Esophagus (tissue), 2 donors: ENCODE measurements around the gene CLCN6. TPM values are rescaled to one million over a fixed set of nuclear protein-coding genes. Genes with fewer than 3 reads are reported as not detected.

Source experiments
- H3K27ac ChIP-seq, 2 donors: one replicate each; pipeline ENCODE4 v1.5.1; 2013; ENCODE audit warnings: low read depth in 2 of 2, mild to moderate bottlenecking in 2 of 2, inconsistent platforms in 1 of 2, low read length in 1 of 2, moderate library complexity in 1 of 2
- H3K27me3 ChIP-seq, 2 donors: one replicate each; pipeline ENCODE4 v1.6.1; 2013; ENCODE audit warnings: low read length in 2 of 2, control low read depth in 1 of 2, mild to moderate bottlenecking in 1 of 2; ENCODE audit not compliant: insufficient read depth in 2 of 2, control insufficient read depth in 1 of 2
- H3K36me3 ChIP-seq, 2 donors: one replicate each; pipeline ENCODE4 v1.6.1; 2013; ENCODE audit warnings: low read length in 1 of 2; ENCODE audit not compliant: control insufficient read depth in 2 of 2, insufficient read depth in 2 of 2
- H3K4me1 ChIP-seq, 2 donors: one replicate each; pipeline ENCODE4 v1.6.1; 2013; ENCODE audit warnings: low read length in 1 of 2; ENCODE audit not compliant: control insufficient read depth in 2 of 2, insufficient read depth in 2 of 2
- H3K4me3 ChIP-seq, 2 donors: one replicate each; pipeline ENCODE4 v1.5.1; 2013; ENCODE audit warnings: low read length in 2 of 2, mild to moderate bottlenecking in 2 of 2, low read depth in 1 of 2, moderate library complexity in 1 of 2
- H3K9me3 ChIP-seq, 2 donors: one replicate each; pipeline ENCODE4 v1.6.1; 2013; ENCODE audit warnings: mild to moderate bottlenecking in 2 of 2, low read depth in 1 of 2, low read length in 1 of 2, moderate library complexity in 1 of 2; ENCODE audit not compliant: control insufficient read depth in 2 of 2, insufficient read depth in 1 of 2
- WGBS, 2 donors: extraction: QIAGEN DNeasy Blood & Tissue Kit; methylation state at CpG; one replicate each; pipeline ENCODE4 v1.1.7; 2013; 5-methylcytosine and 5-hydroxymethylcytosine counted together
- polyA plus RNA-seq, 2 donors: library from polyadenylated mRNA; stranded (reverse); fragments of 200-250 nt; gene quantifications; one replicate each; pipeline ENCODE4 v1.2.3, GENCODE V29; 2013
- donor health status: healthy with polysubstance abuse.
- donor health status: Bipolar disorder and iron deficiency.

CLCN6 gene
- polyA plus RNA-seq, 2 donors: 4.9 to 9.1 TPM

DNA sequence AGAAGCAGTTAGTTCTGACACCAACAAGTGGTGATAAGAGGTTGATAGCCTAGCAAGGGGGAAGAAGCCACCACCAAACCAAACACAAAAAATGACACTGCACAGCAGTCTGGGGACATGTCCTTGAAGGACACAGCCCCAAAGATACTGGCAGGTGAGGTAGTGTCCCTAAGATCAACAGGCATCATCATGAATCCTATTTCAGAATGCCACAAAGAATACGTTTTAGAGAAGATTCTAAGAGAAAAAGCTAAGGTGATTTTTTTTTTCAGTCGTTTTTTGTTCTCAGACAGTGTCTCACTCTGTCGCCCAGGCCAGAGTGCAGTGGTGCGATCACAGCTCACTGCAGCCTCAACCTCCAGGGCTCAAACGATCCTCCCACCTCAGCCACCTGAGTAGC is 19.8 kb upstream of the CLCN6 start:
- Histone ChIP-seq H3K4me3 (no peak overlapping the region), H3K4me1 (peaks cover 11 to 40% of the 10 kb centered on the region in 2 donors), H3K9me3 (no peaks in the 10 kb centered on the region), H3K27ac (no peak overlapping the region), H3K27me3 (no peaks in the 10 kb centered on the region), H3K36me3 (peaks cover 0 to 6% of the 10 kb centered on the region in 2 donors)
- 55 to 58% methylated on average over 5 of the region's 5 CpGs for WGBS, 2 donors

DNA sequence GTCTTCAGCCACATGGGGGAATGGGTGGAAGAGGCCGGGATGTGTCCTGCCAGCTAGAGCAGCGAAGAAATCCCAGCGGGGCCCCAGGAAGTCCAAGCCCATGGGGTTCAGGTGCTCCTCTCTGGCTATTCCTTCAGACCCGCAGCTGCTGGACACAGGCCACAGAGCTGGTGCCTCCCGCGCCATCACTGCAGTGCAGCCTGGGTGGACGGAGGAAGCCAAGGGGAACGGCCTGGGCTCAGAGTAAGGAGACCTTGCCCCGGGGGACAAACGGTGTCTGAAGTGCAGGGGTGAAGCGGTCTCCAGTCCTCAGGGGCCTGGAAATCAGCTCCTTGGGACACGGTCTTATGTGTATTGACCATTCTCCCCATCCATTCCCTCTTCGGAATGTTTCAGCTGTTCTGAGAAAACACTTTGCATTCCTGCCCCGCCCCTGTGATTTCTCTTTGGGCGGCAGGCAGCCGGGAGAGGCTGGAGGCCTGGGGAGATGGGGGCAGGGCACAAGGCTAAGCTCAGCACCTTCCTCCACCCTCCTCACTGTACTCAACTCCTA is 18.7 kb upstream of the CLCN6 start:
- Histone ChIP-seq H3K4me1 (peaks cover 13 to 47% of the 10 kb centered on the region in 2 donors), H3K27me3 (no peaks in the 10 kb centered on the region), H3K9me3 (no peaks in the 10 kb centered on the region), H3K27ac (peak overlapping the region; percentile 76 to 96), H3K36me3 (peaks cover 0 to 6% of the 10 kb centered on the region in 2 donors), H3K4me3 (no peak overlapping the region)
- WGBS, 2 donors: 29 to 32% methylated on average over 16 of the region's 16 CpGs

DNA sequence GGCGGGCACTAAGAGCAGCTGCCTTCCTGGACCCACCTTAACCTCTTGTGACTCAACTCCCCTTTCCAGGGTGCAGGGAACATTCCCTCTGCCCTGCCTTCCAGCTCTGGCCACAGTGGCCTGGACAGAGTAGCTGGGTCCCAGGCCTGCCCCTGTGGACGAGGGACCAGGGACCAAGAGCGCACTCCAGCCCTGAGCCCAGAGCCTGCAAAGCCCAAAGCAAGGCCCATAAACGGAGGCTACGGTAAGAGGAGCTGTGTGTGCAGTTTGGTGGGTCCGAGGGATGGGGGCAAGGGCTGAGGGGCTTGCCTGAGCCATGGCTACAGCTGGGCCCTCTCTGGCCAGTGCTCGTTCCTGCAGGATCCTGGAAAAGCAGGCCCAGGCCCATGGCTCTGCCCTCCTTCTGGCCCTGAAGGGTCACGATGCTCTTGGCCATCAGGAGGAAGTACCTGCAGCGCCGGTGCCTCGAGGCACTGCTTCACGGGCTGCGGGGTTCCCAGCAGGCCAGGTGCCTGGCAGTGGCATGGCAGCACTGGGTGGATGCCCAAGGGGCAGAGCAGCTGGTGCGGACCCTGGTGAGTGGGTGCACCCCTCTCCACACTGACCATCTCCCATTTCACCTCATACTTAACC is 18.1 kb upstream of the CLCN6 start:
- peaks cover 0 to 10% of the 10 kb centered on the region in 2 donors for H3K36me3 ChIP-seq
- WGBS, 2 donors: 71 to 86% methylated on average over 13 to 14 of the region's 14 CpGs
- no peak overlapping the region for H3K4me3 ChIP-seq

DNA sequence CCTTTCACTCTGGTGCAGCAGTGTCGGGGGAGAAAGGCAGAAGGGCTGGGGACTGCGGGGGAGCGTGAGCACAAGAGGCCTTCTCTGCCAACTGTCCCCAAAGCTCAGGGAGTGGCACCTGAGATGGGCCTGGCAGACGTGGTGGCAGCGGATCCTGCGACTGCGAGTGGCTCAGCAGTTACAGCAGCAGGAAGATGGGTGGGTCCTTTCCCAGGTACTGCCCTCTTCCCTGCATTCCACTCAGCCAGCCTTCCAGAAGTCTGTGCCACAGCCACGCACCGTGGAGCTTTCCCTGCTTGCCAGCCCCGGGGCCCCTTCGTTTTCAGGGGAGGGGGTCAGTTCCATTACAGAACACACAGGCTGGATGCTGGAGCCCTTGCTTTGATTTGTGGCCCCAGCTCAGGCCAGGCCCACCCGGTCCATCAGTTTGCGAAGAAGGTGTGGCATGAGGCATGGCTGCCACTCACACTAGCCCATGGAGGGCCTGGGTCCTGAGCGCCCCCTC is 17.4 kb upstream of the CLCN6 start:
- Histone ChIP-seq H3K36me3 (peaks cover under 1 to 11% of the 10 kb centered on the region in 2 donors), H3K4me1 (peaks cover 13 to 50% of the 10 kb centered on the region in 2 donors), H3K27ac (peak overlapping the region; percentile 90 to 96), H3K4me3 (no peak overlapping the region), H3K9me3 (no peaks in the 10 kb centered on the region), H3K27me3 (no peaks in the 10 kb centered on the region)
- WGBS, 2 donors: 77 to 80% methylated on average over 14 of the region's 14 CpGs

More for the DNA sequence above, 18.1 kb upstream of the CLCN6 start:
- Histone ChIP-seq H3K9me3 (no peaks in the 10 kb centered on the region), H3K4me1 (peaks cover 13 to 50% of the 10 kb centered on the region in 2 donors), H3K27ac (peak overlapping the region; percentile 76 to 96), H3K27me3 (no peaks in the 10 kb centered on the region)

- Histone ChIP-seq H3K36me3 (peaks cover 8 to 19% of the 10 kb centered on the region in 2 donors), H3K4me1 (peaks cover 13 to 50% of the 10 kb centered on the region in 2 donors), H3K27me3 (no peaks in the 10 kb centered on the region), H3K9me3 (no peaks in the 10 kb centered on the region), H3K27ac (peak overlapping the region; percentile 90 to 96), H3K4me3 (no peak overlapping the region)
- WGBS, 2 donors: 63 to 65% methylated on average over 13 of the region's 13 CpGs
These were observed 16.6 kb upstream of the CLCN6 start for GRCh38 chr1:11789126-11790067.

DNA sequence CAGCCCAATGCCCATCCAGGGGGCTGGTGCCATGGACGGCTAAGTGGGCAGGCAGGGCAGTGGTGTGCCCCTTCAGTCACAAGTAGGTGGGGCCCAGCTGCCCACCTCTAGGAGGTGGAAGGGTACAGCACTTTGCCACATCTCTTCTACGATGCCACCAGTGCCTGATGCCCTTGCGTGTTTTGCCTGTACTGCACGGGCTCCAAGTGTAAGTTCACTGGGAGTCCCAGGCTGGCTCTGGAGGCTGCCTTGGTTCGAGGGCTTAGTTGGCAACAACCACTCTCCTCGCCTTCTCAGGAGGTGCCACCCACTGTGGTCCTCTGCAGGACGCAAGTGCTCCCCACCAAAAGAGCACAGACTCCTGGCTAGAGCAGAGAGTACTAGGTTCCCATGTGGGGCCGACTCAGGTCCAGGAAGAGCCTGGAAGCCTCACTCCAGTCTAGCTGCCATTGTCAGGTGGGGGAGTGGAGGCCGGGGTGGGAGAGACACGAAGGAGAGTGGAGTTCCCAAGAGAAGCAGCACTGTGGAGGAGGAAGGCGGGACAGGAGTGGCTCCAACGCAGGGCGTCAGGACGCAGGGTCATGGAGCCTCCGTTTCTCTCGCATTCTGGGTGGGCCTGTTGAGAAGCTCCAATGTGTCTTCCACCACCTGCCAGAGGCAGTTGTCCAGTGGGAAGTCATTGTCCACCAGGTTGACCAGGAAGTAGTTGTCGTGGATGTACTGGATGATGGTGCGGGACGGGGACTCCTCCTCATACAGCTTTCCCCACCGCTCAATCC is 15.7 kb upstream of the CLCN6 start:
- H3K27me3 ChIP-seq: no peaks in the 10 kb centered on the region
- peaks cover 8 to 28% of the 10 kb centered on the region in 2 donors for H3K36me3 ChIP-seq
- H3K4me1 ChIP-seq: peaks cover 13 to 48% of the 10 kb centered on the region in 2 donors
- H3K4me3 ChIP-seq: no peak overlapping the region
- WGBS, 2 donors: 79 to 80% methylated on average over 20 of the region's 20 CpGs
- peak overlapping the region; percentile 90 to 96 for H3K27ac ChIP-seq
- no peaks in the 10 kb centered on the region for H3K9me3 ChIP-seq

- Histone ChIP-seq H3K4me1 (peaks cover 13 to 48% of the 10 kb centered on the region in 2 donors), H3K27ac (peak overlapping the region; percentile 90 to 96), H3K36me3 (peaks cover 12 to 36% of the 10 kb centered on the region in 2 donors), H3K9me3 (no peaks in the 10 kb centered on the region), H3K4me3 (no peak overlapping the region), H3K27me3 (no peaks in the 10 kb centered on the region)
- WGBS, 2 donors: 53 to 56% methylated on average over 19 of the region's 19 CpGs
These were observed 14.9 kb upstream of the CLCN6 start for GRCh38 chr1:11790880-11791715.

- H3K4me3 ChIP-seq: no peak overlapping the region
- peaks cover 12 to 41% of the 10 kb centered on the region in 2 donors for H3K36me3 ChIP-seq
- H3K27me3 ChIP-seq: no peaks in the 10 kb centered on the region
- H3K27ac ChIP-seq: peak overlapping the region; percentile 90 to 96
- 84 to 88% methylated on average over 11 of the region's 11 CpGs for WGBS, 2 donors
- peaks cover 13 to 47% of the 10 kb centered on the region in 2 donors for H3K4me1 ChIP-seq
- H3K9me3 ChIP-seq: no peaks in the 10 kb centered on the region
These were observed 13.9 kb upstream of the CLCN6 start for GRCh38 chr1:11792106-11792505.
